Measurements from ENCODE around the gene GPS2.

GPS2 gene

DNA sequence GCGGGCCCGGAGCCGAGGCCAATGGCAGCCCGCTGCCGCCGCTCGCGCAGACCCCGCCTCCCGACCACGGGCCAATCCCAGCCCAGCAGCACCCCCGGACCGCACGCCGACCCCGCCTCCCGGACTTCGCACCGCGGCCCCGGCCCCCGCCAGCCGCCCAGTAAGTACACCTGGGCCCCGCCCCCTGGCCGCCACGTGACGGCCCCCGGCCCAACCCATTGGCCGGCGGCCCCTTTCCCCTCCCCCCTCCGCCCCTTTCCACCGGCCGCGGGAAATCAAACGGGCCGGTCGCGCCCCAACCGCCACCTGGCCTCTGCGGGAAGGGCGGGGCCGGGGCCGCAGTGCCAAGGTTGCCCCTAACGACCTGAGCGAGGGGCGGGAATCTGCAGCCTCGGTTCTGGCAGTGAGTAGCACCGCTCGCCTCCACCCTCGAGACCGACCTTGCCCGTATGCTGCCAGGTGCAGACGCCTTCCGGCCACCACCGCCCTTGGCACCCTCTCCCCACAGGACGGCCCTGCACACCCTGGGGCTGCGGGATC is 20.5 kb downstream of the GPS2 start, which contains the start of gene YBX2:
TSS of gene YBX2 (minus strand) at position 26 of the 540 bp plus-strand sequence. CDS start 139 bp downstream, outside the sequence.
- H3K9me3 ChIP-seq (ENCODE audit: control insufficient read depth in 2 of 2, low read length in 2 of 2) = no peaks in the 10 kb centered on the region
- peak within 1 kb of the TSS; percentile 32 to 65 for H3K9ac ChIP-seq (ENCODE audit: low read depth in 1 of 2, low read length in 2 of 2)
- peaks cover 31 to 32% of the 10 kb centered on the region in 2 donors for H3K4me1 ChIP-seq (ENCODE audit: control insufficient read depth in 2 of 2, insufficient read depth in 2 of 2, low read length in 2 of 2)
- peaks cover 0 to 10% of the 10 kb centered on the region in 2 donors for H3K27me3 ChIP-seq (ENCODE audit: control insufficient read depth in 2 of 2, insufficient read depth in 2 of 2, low read length in 2 of 2)
- peak within 1 kb of the TSS; percentile 59 to 61 for H3K4me3 ChIP-seq (ENCODE audit: low read length in 2 of 2)
- no peaks in the 10 kb centered on the region for H3K36me3 ChIP-seq (ENCODE audit: control insufficient read depth in 2 of 2, insufficient read depth in 2 of 2, low read length in 2 of 2)
- H3K27ac ChIP-seq (ENCODE audit: low read depth in 2 of 2, low read length in 2 of 2) = peak within 1 kb of the TSS; percentile 89 to 91

DNA sequence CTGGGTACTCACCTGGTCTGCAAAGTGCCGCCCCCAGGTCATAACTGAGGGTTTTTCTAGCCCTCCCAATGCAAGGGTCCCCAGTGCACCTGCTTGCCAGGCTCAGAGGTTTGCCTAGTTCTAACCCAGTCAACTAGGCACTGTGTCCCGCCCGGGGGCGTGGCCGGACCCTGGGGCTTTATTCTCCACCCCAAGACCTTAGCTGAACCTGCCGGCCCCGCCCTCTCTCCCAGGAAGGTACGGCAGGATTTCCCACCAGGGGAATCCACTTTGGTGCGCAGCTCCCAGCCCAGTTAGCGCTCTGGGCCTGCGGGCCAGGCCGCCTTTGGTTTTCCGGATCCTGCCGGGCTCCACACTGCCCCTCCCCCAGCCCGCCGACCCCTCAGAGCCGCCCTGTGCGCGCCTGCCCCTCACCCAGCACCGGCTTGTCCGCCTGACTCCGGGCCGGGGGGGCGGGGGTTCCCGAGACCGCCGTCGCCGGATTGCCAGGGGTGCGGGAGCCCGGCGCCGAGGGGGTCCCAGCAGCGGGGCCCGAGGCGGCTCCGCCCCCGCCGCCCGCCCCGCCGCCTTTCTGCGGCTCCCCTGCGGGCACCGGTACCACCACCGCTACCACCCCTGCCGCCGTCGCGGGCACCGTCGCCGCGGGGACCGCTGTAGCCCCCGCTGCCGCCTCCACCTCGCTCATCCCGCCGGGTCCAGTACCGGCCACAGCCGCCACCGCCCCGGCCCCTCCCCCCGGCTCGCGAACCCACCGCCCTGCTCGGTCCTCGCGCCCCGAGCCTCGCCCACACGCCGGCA is 21.1 kb downstream of the GPS2 start:
- Histone ChIP-seq H3K4me3 (ENCODE audit: low read length in 2 of 2) (peak overlapping the region; percentile 20 to 42), H3K36me3 (ENCODE audit: control insufficient read depth in 2 of 2, insufficient read depth in 2 of 2, low read length in 2 of 2) (no peaks in the 10 kb centered on the region), H3K27ac (ENCODE audit: low read depth in 2 of 2, low read length in 2 of 2) (peak overlapping the region; percentile 86 to 91), H3K9ac (ENCODE audit: low read depth in 1 of 2, low read length in 2 of 2) (peak overlapping the region in 1 of 2 donors; percentile 58), H3K4me1 (ENCODE audit: control insufficient read depth in 2 of 2, insufficient read depth in 2 of 2, low read length in 2 of 2) (peaks cover 31 to 32% of the 10 kb centered on the region in 2 donors), H3K9me3 (ENCODE audit: control insufficient read depth in 2 of 2, low read length in 2 of 2) (no peaks in the 10 kb centered on the region), H3K27me3 (ENCODE audit: control insufficient read depth in 2 of 2, insufficient read depth in 2 of 2, low read length in 2 of 2) (peaks cover 0 to 10% of the 10 kb centered on the region in 2 donors)

DNA sequence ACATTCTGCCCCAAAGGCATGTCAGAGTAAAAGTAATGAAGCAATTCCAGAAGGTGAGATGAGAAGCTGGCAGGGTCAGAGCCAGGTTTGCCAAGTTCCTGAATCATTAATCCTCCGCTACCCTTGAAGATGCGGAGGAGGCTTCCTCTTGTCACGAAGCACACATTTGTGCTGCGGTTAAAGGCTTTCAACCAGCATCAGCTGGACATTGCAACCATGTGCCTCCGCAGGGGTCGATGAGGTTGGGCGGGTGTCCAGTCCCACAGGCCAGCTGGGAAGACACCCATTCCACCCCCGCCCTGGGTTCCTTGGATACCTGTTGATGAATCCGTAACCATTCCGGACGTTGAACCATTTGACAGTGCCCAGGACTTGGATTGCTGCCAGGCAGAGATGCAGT is 22.0 kb downstream of the GPS2 start:
- Histone ChIP-seq H3K9me3 (ENCODE audit: control insufficient read depth in 2 of 2, low read length in 2 of 2) (no peaks in the 10 kb centered on the region), H3K9ac (ENCODE audit: low read depth in 1 of 2, low read length in 2 of 2) (peak overlapping the region in 1 of 2 donors; percentile 14), H3K4me1 (ENCODE audit: control insufficient read depth in 2 of 2, insufficient read depth in 2 of 2, low read length in 2 of 2) (peaks cover 31 to 32% of the 10 kb centered on the region in 2 donors), H3K27ac (ENCODE audit: low read depth in 2 of 2, low read length in 2 of 2) (peak overlapping the region; percentile 86 to 91), H3K36me3 (ENCODE audit: control insufficient read depth in 2 of 2, insufficient read depth in 2 of 2, low read length in 2 of 2) (no peaks in the 10 kb centered on the region), H3K27me3 (ENCODE audit: control insufficient read depth in 2 of 2, insufficient read depth in 2 of 2, low read length in 2 of 2) (peaks cover 0 to 10% of the 10 kb centered on the region in 2 donors), H3K4me3 (ENCODE audit: low read length in 2 of 2) (peak overlapping the region in 1 of 2 donors; percentile 20)

DNA sequence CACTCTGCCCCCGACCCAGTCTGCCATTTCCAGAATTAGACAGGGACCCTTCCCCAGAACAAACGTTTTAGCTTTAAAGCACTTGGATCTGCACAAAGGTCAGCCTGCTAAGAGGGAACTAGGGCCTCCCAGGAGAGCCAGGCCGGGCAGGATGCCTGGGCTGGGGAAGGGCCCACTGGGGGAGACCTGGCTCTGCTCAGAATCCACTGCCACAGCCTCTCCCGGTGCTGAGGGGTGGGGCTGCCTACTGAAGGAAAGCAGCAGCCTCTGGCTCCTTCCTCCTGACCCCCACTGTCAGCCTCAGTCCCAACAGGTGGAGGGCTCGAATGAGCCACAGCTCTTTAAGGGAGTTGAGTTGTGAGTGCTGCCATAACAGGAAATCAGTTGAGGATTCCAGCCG is 22.4 kb downstream of the GPS2 start:
- no peak overlapping the region for H3K4me3 ChIP-seq (ENCODE audit: low read length in 2 of 2)
- peaks cover 31 to 32% of the 10 kb centered on the region in 2 donors for H3K4me1 ChIP-seq (ENCODE audit: control insufficient read depth in 2 of 2, insufficient read depth in 2 of 2, low read length in 2 of 2)
- H3K27me3 ChIP-seq (ENCODE audit: control insufficient read depth in 2 of 2, insufficient read depth in 2 of 2, low read length in 2 of 2) = peaks cover 0 to 10% of the 10 kb centered on the region in 2 donors
- peak overlapping the region in 1 of 2 donors; percentile 86 for H3K27ac ChIP-seq (ENCODE audit: low read depth in 2 of 2, low read length in 2 of 2)
- no peaks in the 10 kb centered on the region for H3K9me3 ChIP-seq (ENCODE audit: control insufficient read depth in 2 of 2, low read length in 2 of 2)
- no peaks in the 10 kb centered on the region for H3K36me3 ChIP-seq (ENCODE audit: control insufficient read depth in 2 of 2, insufficient read depth in 2 of 2, low read length in 2 of 2)
- no peak overlapping the region for H3K9ac ChIP-seq (ENCODE audit: low read depth in 1 of 2, low read length in 2 of 2)

DNA sequence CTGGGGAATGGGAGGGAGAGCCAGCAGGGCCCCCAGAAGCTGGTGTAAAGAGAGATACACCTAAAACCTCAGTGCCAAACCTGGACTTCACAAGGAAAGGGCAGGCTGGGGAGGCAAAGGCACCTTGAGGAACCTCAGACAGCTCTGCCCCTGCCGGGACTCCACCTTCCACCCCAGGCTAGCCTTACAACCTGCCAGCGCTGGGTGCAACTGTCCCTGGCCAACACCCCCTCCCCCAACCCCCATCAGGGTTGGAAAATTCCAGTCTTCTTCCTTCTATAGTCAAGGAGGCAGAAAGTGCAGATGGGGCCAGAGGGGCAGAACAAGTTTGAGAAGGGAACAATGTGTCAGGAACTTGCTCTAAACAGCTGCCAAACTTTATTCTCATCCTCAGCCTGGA is 23.0 kb downstream of the GPS2 start:
- peaks cover 31 to 32% of the 10 kb centered on the region in 2 donors for H3K4me1 ChIP-seq (ENCODE audit: control insufficient read depth in 2 of 2, insufficient read depth in 2 of 2, low read length in 2 of 2)
- no peaks in the 10 kb centered on the region for H3K9me3 ChIP-seq (ENCODE audit: control insufficient read depth in 2 of 2, low read length in 2 of 2)
- no peak overlapping the region for H3K4me3 ChIP-seq (ENCODE audit: low read length in 2 of 2)
- no peaks in the 10 kb centered on the region for H3K36me3 ChIP-seq (ENCODE audit: control insufficient read depth in 2 of 2, insufficient read depth in 2 of 2, low read length in 2 of 2)
- peaks cover 0 to 10% of the 10 kb centered on the region in 2 donors for H3K27me3 ChIP-seq (ENCODE audit: control insufficient read depth in 2 of 2, insufficient read depth in 2 of 2, low read length in 2 of 2)
- H3K9ac ChIP-seq (ENCODE audit: low read depth in 1 of 2, low read length in 2 of 2) = no peak overlapping the region
- H3K27ac ChIP-seq (ENCODE audit: low read depth in 2 of 2, low read length in 2 of 2) = no peak overlapping the region

DNA sequence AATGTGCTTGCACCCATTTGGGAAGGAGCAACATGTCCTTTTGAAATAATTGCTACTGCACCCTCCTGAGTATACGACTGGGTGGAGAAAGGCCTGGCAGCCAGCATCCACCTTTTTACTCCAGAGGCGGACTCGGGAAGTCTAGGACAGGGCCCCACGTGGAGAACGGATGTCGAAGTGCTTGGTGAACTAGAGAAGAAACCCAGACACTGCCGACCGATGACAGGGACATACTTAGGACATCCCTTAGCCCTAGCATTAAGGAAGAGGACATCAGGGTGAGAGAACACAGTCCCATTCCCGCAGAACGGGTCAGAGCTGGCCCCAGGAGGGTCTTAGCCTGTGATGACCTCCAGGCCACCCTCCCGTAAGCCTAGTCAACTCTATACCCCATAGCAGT is 24.5 kb downstream of the GPS2 start:
- no peak overlapping the region for H3K27ac ChIP-seq (ENCODE audit: low read depth in 2 of 2, low read length in 2 of 2)
- peaks cover 19 to 22% of the 10 kb centered on the region in 2 donors for H3K4me1 ChIP-seq (ENCODE audit: control insufficient read depth in 2 of 2, insufficient read depth in 2 of 2, low read length in 2 of 2)
- no peaks in the 10 kb centered on the region for H3K9me3 ChIP-seq (ENCODE audit: control insufficient read depth in 2 of 2, low read length in 2 of 2)
- H3K27me3 ChIP-seq (ENCODE audit: control insufficient read depth in 2 of 2, insufficient read depth in 2 of 2, low read length in 2 of 2) = peaks cover 0 to 6% of the 10 kb centered on the region in 2 donors
- no peak overlapping the region for H3K9ac ChIP-seq (ENCODE audit: low read depth in 1 of 2, low read length in 2 of 2)
- no peaks in the 10 kb centered on the region for H3K36me3 ChIP-seq (ENCODE audit: control insufficient read depth in 2 of 2, insufficient read depth in 2 of 2, low read length in 2 of 2)
- no peak overlapping the region for H3K4me3 ChIP-seq (ENCODE audit: low read length in 2 of 2)

DNA sequence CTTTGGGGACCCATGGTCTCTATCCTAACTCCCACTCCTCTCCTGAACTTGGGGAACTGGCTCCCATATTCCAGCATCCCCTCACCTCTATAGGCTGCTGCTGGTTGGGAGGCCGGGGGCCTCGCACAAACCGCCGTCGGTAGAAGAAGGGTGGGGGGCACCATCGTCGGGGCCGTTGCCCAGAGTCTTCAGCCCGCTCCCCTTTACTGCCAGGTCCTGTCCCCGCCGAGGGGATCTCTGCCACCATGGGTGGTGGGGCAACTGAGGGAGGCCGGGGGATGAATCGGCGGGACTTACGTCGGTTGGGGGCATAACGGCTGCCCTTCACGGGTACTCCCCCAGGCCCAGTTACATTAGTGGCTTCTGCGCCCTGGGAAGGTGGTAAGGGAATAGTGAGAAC is 25.0 kb downstream of the GPS2 start:
- Histone ChIP-seq H3K4me3 (ENCODE audit: low read length in 2 of 2) (no peak overlapping the region), H3K9ac (ENCODE audit: low read depth in 1 of 2, low read length in 2 of 2) (no peak overlapping the region), H3K27me3 (ENCODE audit: control insufficient read depth in 2 of 2, insufficient read depth in 2 of 2, low read length in 2 of 2) (peaks cover 0 to 5% of the 10 kb centered on the region in 2 donors), H3K27ac (ENCODE audit: low read depth in 2 of 2, low read length in 2 of 2) (no peak overlapping the region), H3K4me1 (ENCODE audit: control insufficient read depth in 2 of 2, insufficient read depth in 2 of 2, low read length in 2 of 2) (peaks cover 17 to 18% of the 10 kb centered on the region in 2 donors), H3K9me3 (ENCODE audit: control insufficient read depth in 2 of 2, low read length in 2 of 2) (no peaks in the 10 kb centered on the region), H3K36me3 (ENCODE audit: control insufficient read depth in 2 of 2, insufficient read depth in 2 of 2, low read length in 2 of 2) (no peaks in the 10 kb centered on the region)

DNA sequence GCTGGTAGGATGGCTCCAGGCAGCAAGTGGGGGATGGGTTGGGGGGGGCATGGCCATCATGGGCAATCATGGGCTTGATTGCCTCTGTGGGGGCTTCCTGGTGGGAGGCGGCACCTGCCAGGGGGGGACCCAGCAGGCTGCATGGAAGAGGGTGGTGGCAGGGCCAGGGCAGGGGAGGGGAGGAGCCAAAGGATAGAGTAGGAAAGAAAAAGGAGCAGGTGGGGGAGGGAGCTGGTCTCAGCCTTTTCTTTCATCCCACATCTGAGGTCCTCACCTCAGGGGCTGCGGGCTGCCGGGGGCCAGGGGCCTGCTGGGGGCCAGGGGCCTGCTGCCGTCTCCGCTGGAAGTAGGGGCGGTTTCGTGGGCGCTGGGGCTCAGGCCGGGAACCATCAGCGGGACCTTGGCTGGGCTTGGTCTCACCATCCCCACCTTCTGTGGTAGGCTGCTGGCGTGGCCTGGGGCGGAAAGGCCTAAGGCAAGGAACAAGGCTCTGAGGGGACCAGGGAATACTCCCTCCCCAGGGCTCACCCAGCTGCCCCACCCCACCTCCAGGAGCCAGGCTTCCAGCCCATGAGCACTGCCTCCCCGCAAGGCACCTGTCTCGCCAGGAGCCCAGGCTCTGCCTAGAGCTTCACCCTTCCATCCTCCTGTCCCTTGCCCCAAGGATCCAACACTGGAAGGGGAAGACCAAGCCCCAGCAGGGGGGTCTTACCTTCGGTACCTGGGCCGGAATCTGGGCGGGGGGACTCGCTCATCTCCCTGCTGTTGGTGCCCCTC is 25.7 kb downstream of the GPS2 start:
- Histone ChIP-seq H3K27me3 (ENCODE audit: control insufficient read depth in 2 of 2, insufficient read depth in 2 of 2, low read length in 2 of 2) (peaks cover 0 to 5% of the 10 kb centered on the region in 2 donors), H3K4me1 (ENCODE audit: control insufficient read depth in 2 of 2, insufficient read depth in 2 of 2, low read length in 2 of 2) (peaks cover 13 to 15% of the 10 kb centered on the region in 2 donors), H3K4me3 (ENCODE audit: low read length in 2 of 2) (no peak overlapping the region), H3K9me3 (ENCODE audit: control insufficient read depth in 2 of 2, low read length in 2 of 2) (no peaks in the 10 kb centered on the region), H3K27ac (ENCODE audit: low read depth in 2 of 2, low read length in 2 of 2) (no peak overlapping the region), H3K36me3 (ENCODE audit: control insufficient read depth in 2 of 2, insufficient read depth in 2 of 2, low read length in 2 of 2) (no peaks in the 10 kb centered on the region), H3K9ac (ENCODE audit: low read depth in 1 of 2, low read length in 2 of 2) (no peak overlapping the region)

DNA sequence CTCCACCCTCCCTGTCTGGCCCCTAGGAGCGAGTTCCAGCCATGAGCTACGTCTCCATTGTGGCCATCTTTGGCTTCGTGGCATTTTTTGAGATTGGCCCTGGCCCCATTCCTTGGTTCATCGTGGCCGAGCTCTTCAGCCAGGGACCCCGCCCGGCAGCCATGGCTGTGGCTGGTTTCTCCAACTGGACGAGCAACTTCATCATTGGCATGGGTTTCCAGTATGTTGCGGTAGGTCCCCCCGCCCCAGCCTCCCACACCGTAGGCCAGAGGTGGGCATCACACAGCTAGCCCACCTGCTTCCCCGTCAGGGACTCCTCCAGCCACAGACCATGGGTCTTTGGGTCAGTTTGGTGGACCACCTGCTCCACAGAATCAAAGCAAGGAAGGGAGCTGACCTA is 29.5 kb downstream of the GPS2 start:
- Histone ChIP-seq H3K9ac (ENCODE audit: low read depth in 1 of 2, low read length in 2 of 2) (no peak overlapping the region), H3K36me3 (ENCODE audit: control insufficient read depth in 2 of 2, insufficient read depth in 2 of 2, low read length in 2 of 2) (no peaks in the 10 kb centered on the region), H3K4me3 (ENCODE audit: low read length in 2 of 2) (no peak overlapping the region), H3K27ac (ENCODE audit: low read depth in 2 of 2, low read length in 2 of 2) (no peak overlapping the region), H3K9me3 (ENCODE audit: control insufficient read depth in 2 of 2, low read length in 2 of 2) (no peaks in the 10 kb centered on the region), H3K4me1 (ENCODE audit: control insufficient read depth in 2 of 2, insufficient read depth in 2 of 2, low read length in 2 of 2) (peaks cover 18% of the 10 kb centered on the region in 2 donors), H3K27me3 (ENCODE audit: control insufficient read depth in 2 of 2, insufficient read depth in 2 of 2, low read length in 2 of 2) (no peaks in the 10 kb centered on the region)

DNA sequence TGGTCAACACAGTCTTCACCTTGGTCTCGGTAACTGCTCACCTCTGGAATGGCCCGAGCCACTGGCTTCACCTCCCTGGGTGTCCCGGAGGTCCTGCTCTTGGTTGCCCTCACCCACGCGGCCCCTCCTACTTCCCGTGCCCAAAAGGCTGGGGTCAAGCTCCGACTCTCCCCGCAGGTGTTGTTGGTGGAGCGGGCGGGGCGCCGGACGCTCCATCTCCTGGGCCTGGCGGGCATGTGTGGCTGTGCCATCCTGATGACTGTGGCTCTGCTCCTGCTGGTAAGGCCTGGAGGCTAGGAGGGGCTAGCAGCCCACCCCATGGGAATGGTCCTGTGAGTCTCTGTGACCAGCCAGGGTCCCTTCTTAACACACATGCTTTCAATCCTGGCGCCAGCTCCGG is 30.2 kb downstream of the GPS2 start:
- H3K36me3 ChIP-seq (ENCODE audit: control insufficient read depth in 2 of 2, insufficient read depth in 2 of 2, low read length in 2 of 2) = no peaks in the 10 kb centered on the region

More for the DNA sequence above, 30.2 kb downstream of the GPS2 start:
- Histone ChIP-seq H3K4me1 (ENCODE audit: control insufficient read depth in 2 of 2, insufficient read depth in 2 of 2, low read length in 2 of 2) (peaks cover 25% of the 10 kb centered on the region in 2 donors), H3K27me3 (ENCODE audit: control insufficient read depth in 2 of 2, insufficient read depth in 2 of 2, low read length in 2 of 2) (no peaks in the 10 kb centered on the region), H3K27ac (ENCODE audit: low read depth in 2 of 2, low read length in 2 of 2) (no peak overlapping the region), H3K4me3 (ENCODE audit: low read length in 2 of 2) (no peak overlapping the region), H3K9ac (ENCODE audit: low read depth in 1 of 2, low read length in 2 of 2) (no peak overlapping the region), H3K9me3 (ENCODE audit: control insufficient read depth in 2 of 2, low read length in 2 of 2) (no peaks in the 10 kb centered on the region)

Measured in mucosa of rectum (tissue), 2 donors.